GM21381 (cell line): Measurements from ENCODE around the gene DENR.
"Not testable (repeated sequence)": the region's sequence is repeated elsewhere in the genome, so short reads cannot be mapped to it uniquely, and the experiment has no call there.

ENCODE experiments used
- ATAC-seq: cut with Tn5 transposase; IDR thresholded peaks from one replicate; pipeline ENCODE4 v1.9.1; 2021; ENCODE audit warnings: mild to moderate bottlenecking, moderate library complexity; ENCODE audit not compliant: unreplicated experiment

The DENR gene

DNA sequence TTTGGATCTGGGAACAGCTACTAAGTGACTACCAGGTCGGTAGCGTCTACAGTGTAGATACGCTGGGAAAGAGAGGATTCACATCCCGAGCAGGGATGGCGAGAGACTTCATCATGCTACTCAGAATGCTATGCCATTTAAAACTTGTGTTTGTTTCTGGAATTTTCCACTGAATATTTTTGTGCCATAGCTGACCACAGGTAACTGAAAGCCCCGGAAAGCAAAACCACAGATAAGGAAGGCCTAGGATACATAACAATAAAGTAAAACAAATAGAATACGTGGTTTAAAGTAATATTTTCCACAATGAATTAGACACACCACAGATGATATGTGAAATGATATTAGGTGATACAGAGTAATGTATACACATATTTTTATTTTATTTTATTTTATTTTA is 14.1 kb upstream of the DENR start:
- no peak for ATAC-seq

GRCh38 chr12:122740351-122740750 is 12.3 kb upstream of the DENR start:
- no peak for ATAC-seq

GRCh38 chr12:122743895-122744525 is 8.6 kb upstream of the DENR start:
- ATAC-seq = no peak

GRCh38 chr12:122747224-122748135 is 5.1 kb upstream of the DENR start:
- no peak for ATAC-seq

DNA sequence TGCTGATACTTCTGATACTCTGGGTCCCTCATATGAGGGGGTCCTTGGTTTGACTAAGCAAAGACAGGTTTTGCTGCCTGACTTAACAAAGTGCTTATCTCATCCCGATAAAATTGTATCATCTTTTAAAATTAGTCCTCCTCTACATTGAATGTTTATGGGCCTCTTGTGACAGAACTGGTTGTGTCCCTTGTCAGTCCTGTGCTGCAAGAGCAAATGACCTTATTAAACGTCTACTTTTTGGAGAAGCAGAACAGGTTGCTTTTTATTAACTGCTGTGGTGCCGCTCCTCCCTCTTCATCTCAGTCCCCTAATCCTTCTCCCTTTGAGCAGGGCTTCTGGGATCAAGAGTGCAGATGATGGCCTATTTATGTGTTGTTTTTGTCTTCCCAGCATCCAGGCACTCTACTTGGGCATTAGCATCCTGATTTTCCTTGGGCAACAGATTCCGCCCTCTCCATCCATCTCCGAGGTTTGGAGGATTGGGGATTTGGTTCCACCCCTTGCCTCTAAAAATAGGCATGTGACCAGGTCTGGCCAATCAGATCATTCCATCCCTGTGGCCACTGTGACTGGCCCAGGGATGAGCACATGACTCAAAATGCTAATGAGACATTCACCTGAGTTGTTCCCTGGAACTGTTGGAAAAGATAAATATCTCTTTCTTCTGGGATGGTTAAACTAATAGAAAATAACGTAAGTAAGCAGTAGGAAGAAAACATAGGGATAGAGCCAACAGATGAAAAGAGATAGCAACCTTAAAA is 2.9 kb upstream of the DENR start:
- no peak for ATAC-seq

DNA sequence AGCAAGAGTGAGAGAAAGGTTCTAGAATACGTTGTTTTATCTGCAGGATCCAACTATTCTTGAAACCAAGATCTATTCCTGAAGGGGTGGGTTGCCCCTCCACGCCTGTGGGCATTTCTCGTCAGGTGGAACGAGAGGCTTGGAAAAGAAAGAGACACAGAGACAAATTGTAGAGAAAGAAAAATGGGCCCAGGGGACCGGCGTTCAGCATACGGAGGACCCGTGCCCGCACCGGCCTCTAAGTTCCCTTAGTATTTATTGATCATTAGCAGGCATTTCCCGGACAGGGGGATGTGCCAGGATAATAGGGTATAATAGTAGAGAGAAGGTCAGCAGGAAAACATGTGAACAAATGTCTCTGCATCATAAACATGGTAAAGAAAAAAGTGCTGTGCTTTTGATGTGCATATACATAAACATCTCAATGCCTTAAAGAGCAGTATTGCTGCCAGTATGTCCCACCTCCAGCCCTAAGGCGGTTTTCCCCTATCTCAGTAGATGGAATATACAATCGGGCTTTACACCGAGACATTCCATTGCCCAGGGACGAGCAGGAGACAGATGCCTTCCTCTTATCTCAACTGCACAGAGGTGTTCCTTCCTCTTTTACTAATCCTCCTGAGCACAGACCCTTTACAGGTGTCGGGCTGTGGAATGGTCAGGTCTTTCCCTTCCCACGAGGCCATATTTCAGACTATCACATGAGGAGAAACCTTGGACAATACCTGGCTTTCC is 1.7 kb upstream of the DENR start:
- not testable (repeated sequence) for ATAC-seq

DNA sequence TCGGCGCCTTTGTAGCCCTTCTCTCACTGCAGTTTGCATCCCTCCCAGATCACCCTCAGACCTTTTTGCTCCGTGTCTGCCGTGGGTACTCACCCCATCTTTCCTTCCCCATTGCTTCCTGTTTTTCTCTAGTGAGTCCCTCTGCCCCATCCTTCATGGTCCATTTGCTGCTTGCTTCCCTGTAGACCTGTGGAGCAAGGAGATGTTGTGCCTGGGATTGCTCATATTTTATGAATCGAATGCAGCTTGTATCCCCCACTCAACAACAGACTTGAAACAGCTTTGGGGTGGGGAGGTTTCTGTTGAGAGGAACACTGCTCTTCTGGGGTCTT is 661 bp downstream of the DENR start:
- no peak for ATAC-seq

DNA sequence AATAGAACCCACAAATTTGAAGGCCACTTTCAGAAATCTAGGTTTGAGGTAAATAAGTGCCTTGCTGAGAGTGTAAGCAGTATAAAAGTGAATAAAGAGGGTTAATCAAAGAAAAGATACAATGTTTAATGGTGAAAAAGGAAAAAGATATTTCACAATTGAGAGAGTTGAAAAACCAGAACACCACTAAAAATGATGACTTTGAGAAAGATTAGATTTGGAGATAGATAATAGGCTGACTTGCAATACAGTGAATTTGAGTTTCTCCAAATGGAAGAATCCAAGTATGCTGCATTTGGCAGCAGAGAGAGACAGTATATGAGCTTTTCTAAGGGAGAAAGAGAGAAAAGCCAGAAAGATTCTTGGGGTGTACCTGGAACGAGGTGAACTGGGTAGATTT is 2.2 kb downstream of the DENR start:
- no peak for ATAC-seq

GRCh38 chr12:122757568-122757967 is 4.9 kb downstream of the DENR start:
- no peak for ATAC-seq

- no peak for ATAC-seq
These were observed 32.9 kb downstream of the DENR start for GRCh38 chr12:122785503-122785902.

DNA sequence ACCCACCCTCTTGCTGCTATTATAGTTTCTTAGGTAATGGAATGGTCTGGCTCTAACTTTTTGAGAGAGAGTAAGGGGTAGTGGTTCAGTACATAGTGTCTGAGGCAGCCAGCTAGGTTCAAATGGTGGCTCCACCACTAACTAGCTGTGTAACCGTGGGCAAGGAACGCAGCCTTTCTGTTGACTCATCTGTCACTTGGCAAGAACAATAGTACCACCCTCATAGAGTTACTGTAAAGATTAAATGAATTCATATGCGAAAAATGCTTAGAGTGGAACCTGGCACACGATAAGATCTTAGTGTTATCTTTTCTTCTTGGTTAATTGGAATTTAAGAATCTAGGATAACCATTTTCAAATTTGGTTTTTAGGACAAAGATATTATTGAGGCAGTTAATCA is 35.8 kb downstream of the DENR start:
- no peak for ATAC-seq

DNA sequence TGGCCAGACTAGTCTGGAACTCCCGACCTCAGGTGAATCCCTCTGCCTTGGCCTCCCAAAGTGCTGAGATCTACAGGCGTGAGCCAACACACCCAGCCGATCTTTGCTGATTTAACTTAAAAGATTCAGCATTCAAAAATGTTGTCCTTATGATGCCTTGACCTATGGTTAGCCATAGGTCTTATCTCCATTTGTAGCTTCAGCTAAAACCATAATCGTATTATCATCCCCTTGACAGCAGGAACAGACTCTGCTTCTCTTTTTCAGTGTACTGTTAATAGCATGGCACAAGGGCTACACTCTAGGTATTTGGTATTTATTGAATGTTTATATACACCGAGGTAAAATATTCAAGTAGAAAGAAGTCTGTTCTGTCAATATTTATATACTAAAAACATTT is 37.0 kb downstream of the DENR start:
- ATAC-seq = no peak

- no peak for ATAC-seq
These were observed 37.9 kb downstream of the DENR start for GRCh38 chr12:122790393-122791075.

GRCh38 chr12:122793685-122794106 is 41.1 kb downstream of the DENR start:
- ATAC-seq = no peak

GRCh38 chr12:122795807-122796206 is 43.2 kb downstream of the DENR start:
- no peak for ATAC-seq

- ATAC-seq = no peak
These were observed 47.1 kb downstream of the DENR start for GRCh38 chr12:122799641-122800243.

DNA sequence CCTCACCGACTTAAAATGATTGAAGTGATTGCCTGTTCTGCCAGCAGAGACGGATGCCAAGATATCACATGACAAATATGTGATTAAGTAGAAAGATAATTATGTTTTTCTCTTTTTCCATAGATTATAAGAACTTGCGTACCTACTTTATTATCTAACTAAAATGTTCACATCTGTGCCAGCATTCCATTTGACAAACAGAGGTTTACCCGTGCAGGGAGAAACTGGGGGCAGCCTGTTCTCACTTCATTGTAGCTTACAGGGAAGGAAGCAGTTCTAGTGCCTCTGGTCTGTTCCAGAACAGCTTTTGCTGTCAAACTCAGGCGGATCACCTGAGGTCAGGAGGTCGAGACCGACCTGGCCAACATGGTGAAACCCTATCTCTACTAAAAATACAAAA is 51.3 kb downstream of the DENR start:
- ATAC-seq = no peak

GRCh38 chr12:122804957-122805356 is 52.3 kb downstream of the DENR start:
- ATAC-seq = not testable (repeated sequence)

GRCh38 chr12:122807651-122808050 is 55.0 kb downstream of the DENR start:
- no peak for ATAC-seq

DNA sequence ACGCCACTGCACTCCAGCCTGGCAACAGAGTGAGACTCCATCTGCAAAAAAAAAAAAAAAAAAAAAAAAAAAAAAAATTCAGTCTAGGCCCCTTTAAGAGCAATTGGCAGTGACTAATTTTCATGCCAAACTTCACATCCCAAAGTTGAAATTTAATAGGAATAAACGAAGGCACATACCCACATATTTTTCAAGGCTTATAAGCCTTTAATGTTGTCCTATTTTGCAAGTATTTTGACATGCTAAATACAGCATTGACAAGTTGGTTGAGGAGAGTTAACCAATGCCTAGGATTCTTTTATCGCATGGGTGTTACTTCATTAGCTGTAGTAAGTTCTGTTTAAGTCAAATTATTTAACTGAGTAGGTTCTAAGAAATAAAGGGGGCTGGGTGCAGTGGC is 59.2 kb downstream of the DENR start:
- no peak for ATAC-seq
